Prostate gland (tissue), 2 donors: Measurements from ENCODE around the gene KCTD21. TPM values are rescaled to one million over a fixed set of nuclear protein-coding genes. Genes with fewer than 3 reads are reported as not detected.
"Not testable (repeated sequence)": the region's sequence is repeated elsewhere in the genome, so short reads cannot be mapped to it uniquely, and the experiment has no call there.

Source experiments
- DNase-seq: peaks from one replicate; pipeline ENCODE4 v3.0.0-alpha.2; 2019; ENCODE audit warnings: low spot score
- H3K27ac ChIP-seq, 2 donors: fragments of 200-600 bp; sonication (generic); 2 replicates each; pipeline ENCODE4 v1.5.1; 2017 to 2019
- H3K27me3 ChIP-seq: fragments of 200-600 bp; sonication (generic); replicated peaks from 2 replicates; pipeline ENCODE4 v1.5.1; 2019; ENCODE audit not compliant: insufficient read depth
- H3K36me3 ChIP-seq, 2 donors: fragments of 200-600 bp; sonication (generic); 1 replicate in 1 of 2; 2 replicates in 1 of 2; pipeline versions ENCODE4 v1.5.1 to v1.8.1; 2017 to 2019
- H3K4me1 ChIP-seq: fragments of 200-600 bp; sonication (generic); replicated peaks from 2 replicates; pipeline ENCODE4 v1.5.1; 2019
- H3K4me3 ChIP-seq, 2 donors: fragments of 200-600 bp; sonication (generic); 2 replicates each; pipeline ENCODE4 v1.5.1; 2017 to 2019
- H3K9me3 ChIP-seq: fragments of 200-600 bp; sonication (generic); 2 replicates; pipeline ENCODE4 v1.5.1; 2017
- POLR2A ChIP-seq: fragments of 450-650 bp; IDR thresholded peaks from one replicate; pipeline ENCODE4 v1.6.1; 2016; ENCODE audit warnings: antibody characterized with exemption, mild to moderate bottlenecking
- POLR2AphosphoS5 ChIP-seq: sonication (generic); formaldehyde crosslinking; IDR thresholded peaks from one replicate; pipeline ENCODE4 v1.6.1; 2017; ENCODE audit warnings: antibody characterized with exemption
- WGBS: methylation state at CpG from one replicate; pipeline ENCODE4 v1.1.5; 2018; 5-methylcytosine and 5-hydroxymethylcytosine counted together
- intact Hi-C: fragments of 100-400 bp; cut with DNase I; formaldehyde crosslinking; loops from one replicate; pipeline ENCODE4 v1.14.2; 2022
- total RNA-seq, 2 donors: library from RNA; depleted of rRNA; stranded (reverse); fragments of >200 nt; gene quantifications; one replicate each; pipeline ENCODE4 v1.1.0, GENCODE V29; 2016
- TF ChIP-seq, protein P1 (sequence below), 4 experiments: fragments of 200-600 bp in 2 of 4; fragments of 450-650 bp in 2 of 4; sonication (generic) in 2 of 4; IDR thresholded peaks; 1 replicate in 3 of 4; 2 replicates in 1 of 4; pipeline ENCODE4 v1.5.1; 2016 to 2019; ENCODE audit warnings: antibody characterized with exemption in 4 of 4, mild to moderate bottlenecking in 2 of 4, moderate library complexity in 2 of 4

The KCTD21 gene
- total RNA-seq, 2 donors from 2014 or later, result 7.3 to 12.2 TPM

- DNase-seq, result no peak
- Histone ChIP-seq H3K4me3 (no peak overlapping the region), H3K9me3 (no peaks in the 10 kb centered on the region), H3K36me3 (no peaks in the 10 kb centered on the region), H3K27ac (no peak overlapping the region), H3K27me3 (no peaks in the 10 kb centered on the region), H3K4me1 (no peaks in the 10 kb centered on the region)
- no peak for TF ChIP-seq POLR2A
- WGBS, result 90% methylated on average over 12 of the region's 12 CpGs
- intact Hi-C loops, result no loop called here
These were observed 38.6 kb upstream of the KCTD21 start for GRCh38 chr11:78226684-78227680.

DNA sequence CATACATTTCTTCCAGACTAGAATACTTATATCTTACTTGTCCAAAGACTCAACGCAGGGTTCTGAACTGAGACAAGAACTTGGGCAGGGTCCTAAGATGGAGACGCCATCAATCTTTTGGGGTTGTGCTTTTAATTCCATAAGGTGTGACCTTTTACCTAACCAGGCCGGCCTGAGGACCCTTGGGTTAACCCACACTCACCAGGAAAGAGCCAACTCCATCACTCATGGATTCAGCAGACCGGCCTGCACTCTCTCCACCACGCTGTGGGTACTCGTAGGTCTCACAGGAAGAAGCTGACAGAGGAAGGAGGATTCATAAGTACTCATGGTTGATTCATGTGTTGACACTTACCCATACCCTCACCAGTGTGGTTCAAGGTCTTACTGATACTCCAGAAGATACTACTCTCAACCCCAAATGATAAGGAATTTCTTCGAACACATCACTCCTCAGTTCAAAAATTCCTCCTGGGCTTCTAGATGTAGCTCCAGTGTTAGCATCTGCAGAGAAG is 36.5 kb upstream of the KCTD21 start:
- intact Hi-C loops, result no loop called here
- 98% methylated on average over 7 of the region's 7 CpGs for WGBS
- DNase-seq, result no peak
- TF ChIP-seq POLR2AphosphoS5, result no peak
- TF ChIP-seq, protein P1, sequence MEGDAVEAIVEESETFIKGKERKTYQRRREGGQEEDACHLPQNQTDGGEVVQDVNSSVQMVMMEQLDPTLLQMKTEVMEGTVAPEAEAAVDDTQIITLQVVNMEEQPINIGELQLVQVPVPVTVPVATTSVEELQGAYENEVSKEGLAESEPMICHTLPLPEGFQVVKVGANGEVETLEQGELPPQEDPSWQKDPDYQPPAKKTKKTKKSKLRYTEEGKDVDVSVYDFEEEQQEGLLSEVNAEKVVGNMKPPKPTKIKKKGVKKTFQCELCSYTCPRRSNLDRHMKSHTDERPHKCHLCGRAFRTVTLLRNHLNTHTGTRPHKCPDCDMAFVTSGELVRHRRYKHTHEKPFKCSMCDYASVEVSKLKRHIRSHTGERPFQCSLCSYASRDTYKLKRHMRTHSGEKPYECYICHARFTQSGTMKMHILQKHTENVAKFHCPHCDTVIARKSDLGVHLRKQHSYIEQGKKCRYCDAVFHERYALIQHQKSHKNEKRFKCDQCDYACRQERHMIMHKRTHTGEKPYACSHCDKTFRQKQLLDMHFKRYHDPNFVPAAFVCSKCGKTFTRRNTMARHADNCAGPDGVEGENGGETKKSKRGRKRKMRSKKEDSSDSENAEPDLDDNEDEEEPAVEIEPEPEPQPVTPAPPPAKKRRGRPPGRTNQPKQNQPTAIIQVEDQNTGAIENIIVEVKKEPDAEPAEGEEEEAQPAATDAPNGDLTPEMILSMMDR (IDR thresholded peaks at IDR 0.05), result no peak
- TF ChIP-seq POLR2A, result no peak
- H3K36me3 ChIP-seq, result no peaks in the 10 kb centered on the region
- H3K9me3 ChIP-seq, result no peaks in the 10 kb centered on the region
- H3K27me3 ChIP-seq, result no peaks in the 10 kb centered on the region
- H3K4me3 ChIP-seq, result no peak overlapping the region
- no peak overlapping the region for H3K27ac ChIP-seq
- no peaks in the 10 kb centered on the region for H3K4me1 ChIP-seq

GRCh38 chr11:78224506-78224905 is 36.1 kb upstream of the KCTD21 start:
- WGBS, result 89% methylated on average over 4 of the region's 4 CpGs
- H3K4me1 ChIP-seq, result no peaks in the 10 kb centered on the region
- no peak for DNase-seq
- no peak overlapping the region for H3K27ac ChIP-seq
- no peaks in the 10 kb centered on the region for H3K27me3 ChIP-seq
- no peaks in the 10 kb centered on the region for H3K9me3 ChIP-seq
- no peaks in the 10 kb centered on the region for H3K36me3 ChIP-seq
- H3K4me3 ChIP-seq, result no peak overlapping the region
- intact Hi-C loops, result no loop called here
- TF ChIP-seq, protein P1 (IDR thresholded peaks at IDR 0.05), result no peak
- no peak for TF ChIP-seq POLR2AphosphoS5
- TF ChIP-seq POLR2A, result no peak

DNA sequence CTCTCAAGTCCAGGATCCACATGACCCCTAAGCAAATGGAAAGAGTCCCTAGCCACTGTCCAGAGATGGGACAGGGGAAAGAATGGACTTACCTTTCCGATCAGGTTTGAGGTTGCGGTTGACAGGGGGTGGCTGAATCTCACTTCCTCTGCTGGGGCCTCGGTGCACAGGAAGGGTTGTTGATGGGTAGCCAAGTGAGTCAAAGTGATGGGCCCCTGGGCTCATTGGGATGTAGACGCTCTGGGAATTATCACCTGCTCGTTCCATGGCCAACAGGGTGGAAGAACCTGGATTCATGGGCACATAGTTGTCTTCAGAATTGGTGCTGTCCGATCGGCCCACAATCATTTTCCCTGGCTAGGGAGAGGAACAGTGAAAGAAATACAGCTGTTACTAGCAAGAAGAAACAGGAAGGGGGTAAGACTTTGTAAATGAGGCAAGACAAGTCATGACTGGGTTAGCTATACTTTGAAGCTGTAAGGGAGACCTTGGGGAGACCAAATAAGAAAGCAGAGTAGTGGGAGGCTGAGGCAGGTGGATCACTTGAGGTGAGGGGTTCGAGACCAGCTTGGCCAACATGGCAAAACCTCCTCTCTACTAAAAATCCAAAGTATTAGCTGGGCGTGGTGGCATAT is 35.0 kb upstream of the KCTD21 start:
- H3K27me3 ChIP-seq, result no peaks in the 10 kb centered on the region
- no peaks in the 10 kb centered on the region for H3K4me1 ChIP-seq
- no peaks in the 10 kb centered on the region for H3K9me3 ChIP-seq
- no peak for DNase-seq
- 92% methylated on average over 9 of the region's 9 CpGs for WGBS
- intact Hi-C loops, result no loop called here
- TF ChIP-seq, protein P1 (IDR thresholded peaks at IDR 0.05), result no peak
- TF ChIP-seq POLR2AphosphoS5, result no peak
- no peak for TF ChIP-seq POLR2A
- H3K4me3 ChIP-seq, result no peak overlapping the region
- H3K27ac ChIP-seq, result no peak overlapping the region
- no peaks in the 10 kb centered on the region for H3K36me3 ChIP-seq

DNA sequence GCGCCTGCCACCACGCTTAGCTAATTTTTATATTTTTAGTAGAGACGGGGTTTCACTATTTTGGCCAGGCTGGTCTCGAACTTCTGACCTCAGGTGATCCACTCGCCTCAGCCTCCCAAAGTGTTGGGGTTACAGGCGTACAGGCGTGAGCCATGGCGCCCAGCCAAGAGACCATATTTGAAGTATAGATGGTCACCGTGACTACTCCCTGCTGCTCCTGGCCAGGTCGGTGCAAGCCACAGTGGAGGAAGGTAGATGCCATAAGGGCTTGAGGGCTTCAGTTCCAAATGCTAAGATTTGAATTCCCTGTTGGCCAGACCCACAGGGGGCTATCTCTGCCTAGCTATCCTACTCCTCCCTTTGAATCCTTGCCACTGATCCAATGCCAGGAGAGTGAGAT is 34.3 kb upstream of the KCTD21 start:
- H3K4me3 ChIP-seq, H3K9me3 ChIP-seq, H3K27me3 ChIP-seq, H3K4me1 ChIP-seq, H3K27ac ChIP-seq, DNase-seq, intact Hi-C loops, H3K36me3 ChIP-seq: not testable (repeated sequence)
- 83% methylated on average over 10 of the region's 10 CpGs for WGBS
